Type B pancreatic cell (in vitro differentiated cells): ENCODE results near the gene IMPDH1. TPM values are rescaled to one million over a fixed set of nuclear protein-coding genes. Genes with fewer than 3 reads are reported as not detected.

Experiments
- DNase-seq: peaks from one replicate; pipeline ENCODE4 v3.0.0; 2021; ENCODE audit warnings: mixed read lengths; ENCODE audit not compliant: unreplicated experiment; ENCODE audit errors: extremely low spot score
- H3K27ac Mint-ChIP-seq: 2 replicates; pipeline ENCODE4 v1.8.0; 2021; ENCODE audit warnings: mild to moderate bottlenecking, mixed read lengths
- H3K27me3 Mint-ChIP-seq: 2 replicates; pipeline ENCODE4 v1.8.0; 2021; ENCODE audit warnings: mixed read lengths
- H3K36me3 Mint-ChIP-seq: 2 replicates; pipeline ENCODE4 v1.8.0; 2021; ENCODE audit warnings: mixed read lengths
- H3K4me1 Mint-ChIP-seq: one replicate; pipeline ENCODE4 v1.8.0; 2021; ENCODE audit warnings: mixed read lengths; ENCODE audit not compliant: unreplicated experiment
- H3K4me3 Mint-ChIP-seq: 2 replicates; pipeline ENCODE4 v1.8.0; 2021; ENCODE audit warnings: mild to moderate bottlenecking, mixed read lengths
- H3K9me3 Mint-ChIP-seq: 2 replicates; pipeline ENCODE4 v1.8.0; 2021; ENCODE audit warnings: mixed read lengths
- total RNA-seq: library from RNA; stranded (reverse); gene quantifications from 2 replicates; pipeline ENCODE4 v1.2.1, GENCODE V29; 2021; ENCODE audit warnings: low replicate concordance
- TF ChIP-seq, protein P1 (sequence below): fragments of 200-600 bp; sonication (generic); conservative IDR thresholded peaks from 2 replicates; pipeline ENCODE4 v1.5.0; 2021; ENCODE audit warnings: antibody characterized with exemption, mild to moderate bottlenecking

IMPDH1 gene
- total RNA-seq, 1 donor from 2014 or later: 42.2 TPM

DNA sequence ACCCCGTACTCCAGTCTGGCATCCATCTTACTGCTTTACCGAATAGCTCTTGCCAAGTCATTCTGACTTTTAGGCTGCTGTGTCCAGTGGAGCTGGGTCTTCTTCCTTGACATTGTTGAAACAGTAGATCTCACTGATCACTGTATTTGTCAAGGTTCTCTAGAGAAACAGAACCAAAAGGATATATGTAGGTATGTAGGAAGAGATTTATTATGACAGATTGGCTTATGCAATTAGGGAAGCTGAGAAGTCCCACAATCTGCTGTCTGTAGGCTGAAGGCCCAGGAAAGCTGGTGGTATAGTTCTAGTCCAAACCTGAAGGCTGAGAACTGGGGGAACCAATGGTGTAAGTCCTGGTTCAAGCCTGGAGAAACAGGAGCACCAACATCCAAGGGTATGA, 36.2 kb downstream of the IMPDH1 start:
- peaks cover 4% of the 10 kb centered on the region for H3K9me3 Mint-ChIP-seq
- TF ChIP-seq, protein P1, sequence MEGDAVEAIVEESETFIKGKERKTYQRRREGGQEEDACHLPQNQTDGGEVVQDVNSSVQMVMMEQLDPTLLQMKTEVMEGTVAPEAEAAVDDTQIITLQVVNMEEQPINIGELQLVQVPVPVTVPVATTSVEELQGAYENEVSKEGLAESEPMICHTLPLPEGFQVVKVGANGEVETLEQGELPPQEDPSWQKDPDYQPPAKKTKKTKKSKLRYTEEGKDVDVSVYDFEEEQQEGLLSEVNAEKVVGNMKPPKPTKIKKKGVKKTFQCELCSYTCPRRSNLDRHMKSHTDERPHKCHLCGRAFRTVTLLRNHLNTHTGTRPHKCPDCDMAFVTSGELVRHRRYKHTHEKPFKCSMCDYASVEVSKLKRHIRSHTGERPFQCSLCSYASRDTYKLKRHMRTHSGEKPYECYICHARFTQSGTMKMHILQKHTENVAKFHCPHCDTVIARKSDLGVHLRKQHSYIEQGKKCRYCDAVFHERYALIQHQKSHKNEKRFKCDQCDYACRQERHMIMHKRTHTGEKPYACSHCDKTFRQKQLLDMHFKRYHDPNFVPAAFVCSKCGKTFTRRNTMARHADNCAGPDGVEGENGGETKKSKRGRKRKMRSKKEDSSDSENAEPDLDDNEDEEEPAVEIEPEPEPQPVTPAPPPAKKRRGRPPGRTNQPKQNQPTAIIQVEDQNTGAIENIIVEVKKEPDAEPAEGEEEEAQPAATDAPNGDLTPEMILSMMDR: no peak
- DNase-seq: no peak
- H3K4me1 Mint-ChIP-seq: peaks cover 1% of the 10 kb centered on the region
- H3K27me3 Mint-ChIP-seq: peaks cover 4% of the 10 kb centered on the region
- H3K27ac Mint-ChIP-seq: no peak overlapping the region
- no peaks in the 10 kb centered on the region for H3K36me3 Mint-ChIP-seq
- no peak overlapping the region for H3K4me3 Mint-ChIP-seq

DNA sequence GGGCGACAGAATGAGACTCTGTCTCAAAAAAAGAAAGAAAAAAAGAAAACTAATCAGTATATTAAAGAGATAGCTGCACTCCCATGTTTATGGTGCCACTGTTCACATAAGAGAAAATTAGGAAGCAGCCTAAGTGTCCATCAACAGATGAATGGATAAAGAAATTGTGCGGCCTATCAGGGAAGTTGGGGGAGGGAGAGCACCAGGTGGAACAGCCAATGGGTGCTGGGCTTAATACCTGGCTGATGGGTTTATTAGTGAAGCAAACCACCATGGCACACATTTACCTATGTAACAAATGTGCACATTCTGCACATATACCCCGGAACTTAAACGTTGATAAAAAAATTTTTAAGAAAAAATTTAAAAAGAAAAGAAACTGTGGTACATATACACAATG, 39.3 kb downstream of the IMPDH1 start:
- no peak for DNase-seq
- Mint-ChIP-seq H3K27ac (no peak overlapping the region), H3K36me3 (no peaks in the 10 kb centered on the region), H3K27me3 (peaks cover 26% of the 10 kb centered on the region), H3K9me3 (peaks cover 4% of the 10 kb centered on the region), H3K4me1 (no peaks in the 10 kb centered on the region), H3K4me3 (no peak overlapping the region)
- TF ChIP-seq, protein P1: no peak

DNA sequence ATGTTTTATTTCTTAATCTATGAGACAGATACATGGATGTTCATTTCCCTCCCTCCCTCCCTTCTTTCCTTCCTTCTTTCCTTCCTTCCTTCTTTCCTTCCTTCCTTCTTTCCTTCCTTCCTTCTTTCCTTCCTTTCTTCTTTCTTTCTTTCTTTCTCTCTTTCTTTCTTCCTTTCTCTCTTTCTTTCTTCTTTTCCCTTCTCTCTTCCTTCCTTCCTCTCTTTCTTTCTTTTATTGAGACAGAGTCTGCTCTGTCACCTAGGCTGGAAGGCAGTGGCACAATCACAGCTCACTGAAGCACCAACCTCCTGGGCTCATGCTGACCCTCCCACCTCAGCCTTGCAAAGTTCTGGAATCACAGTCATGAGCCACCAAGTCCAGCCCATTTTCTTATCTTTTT, 42.8 kb downstream of the IMPDH1 start:
- no peak overlapping the region for H3K27ac Mint-ChIP-seq
- DNase-seq: no peak
- H3K4me3 Mint-ChIP-seq: no peak overlapping the region
- peaks cover 57% of the 10 kb centered on the region for H3K27me3 Mint-ChIP-seq
- H3K4me1 Mint-ChIP-seq: peaks cover 2% of the 10 kb centered on the region
- TF ChIP-seq, protein P1: no peak
- no peaks in the 10 kb centered on the region for H3K36me3 Mint-ChIP-seq
- no peaks in the 10 kb centered on the region for H3K9me3 Mint-ChIP-seq

DNA sequence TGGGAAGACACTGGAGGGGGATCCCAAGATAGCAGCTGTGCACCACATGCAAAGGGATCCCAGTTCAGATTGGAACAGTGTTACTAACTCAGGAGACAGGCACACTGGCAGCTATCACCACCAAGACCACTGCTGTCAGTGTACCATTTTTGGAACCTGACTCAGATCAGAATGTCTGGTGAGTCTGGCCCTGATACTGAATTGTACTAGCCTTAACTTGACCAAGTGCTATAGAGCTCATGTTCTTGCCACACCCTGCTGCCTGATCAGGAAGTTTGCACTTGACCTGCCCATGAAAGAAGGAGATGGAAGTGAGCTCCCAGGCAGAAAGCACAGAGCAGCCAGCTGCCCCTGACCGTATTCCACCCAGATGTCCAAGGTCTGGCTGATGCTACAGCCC, 43.5 kb downstream of the IMPDH1 start:
- Mint-ChIP-seq H3K36me3 (no peaks in the 10 kb centered on the region), H3K4me3 (no peak overlapping the region), H3K4me1 (peaks cover 5% of the 10 kb centered on the region), H3K9me3 (no peaks in the 10 kb centered on the region), H3K27ac (no peak overlapping the region), H3K27me3 (peaks cover 61% of the 10 kb centered on the region)
- DNase-seq: no peak
- TF ChIP-seq, protein P1: no peak

DNA sequence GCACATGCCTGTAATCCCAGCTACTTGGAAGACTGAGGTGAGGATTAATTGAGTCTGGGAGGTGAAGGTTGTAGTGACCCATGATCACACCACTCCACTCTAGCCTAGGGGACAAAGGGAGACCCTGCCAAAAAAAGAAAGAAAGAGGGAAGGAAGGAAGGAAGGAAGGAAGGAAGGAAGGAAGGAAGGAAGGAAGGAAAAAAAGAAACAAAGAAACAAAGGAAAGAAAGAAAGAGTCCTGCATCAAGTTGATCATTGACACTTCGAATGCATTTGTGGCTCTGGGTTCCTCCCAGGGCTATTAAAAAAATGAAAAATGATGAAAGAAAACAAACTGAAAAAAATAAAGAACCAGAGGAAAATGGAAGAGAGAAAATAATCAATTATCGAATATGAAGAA, 44.4 kb downstream of the IMPDH1 start:
- H3K4me3 Mint-ChIP-seq: no peak overlapping the region
- H3K36me3 Mint-ChIP-seq: no peaks in the 10 kb centered on the region
- H3K4me1 Mint-ChIP-seq: peaks cover 5% of the 10 kb centered on the region
- TF ChIP-seq, protein P1: no peak
- H3K9me3 Mint-ChIP-seq: no peaks in the 10 kb centered on the region
- no peak for DNase-seq
- H3K27me3 Mint-ChIP-seq: peaks cover 68% of the 10 kb centered on the region
- H3K27ac Mint-ChIP-seq: no peak overlapping the region
